Omental fat pad (tissue), 4 donors: ENCODE measurements around the gene NUP62. TPM values are rescaled to one million over a fixed set of nuclear protein-coding genes. Genes with fewer than 3 reads are reported as not detected.

ENCODE experiments used
- ATAC-seq: fragments of 150-250 bp; one replicate; pipeline ENCODE4 v1.9.1; 2016; ENCODE audit warnings: mild to moderate bottlenecking, moderate library complexity; ENCODE audit not compliant: low FRiP score
- DNase-seq: peaks from one replicate; pipeline ENCODE4 v3.0.0-alpha.2; 2019; ENCODE audit warnings: low spot score
- total RNA-seq, 4 donors: library from RNA; depleted of rRNA; stranded (reverse); fragments of >200 nt; gene quantifications; one replicate each; pipeline ENCODE4 v1.1.0, GENCODE V29; 2016
- TF ChIP-seq, protein P1 (sequence below), 3 donors: fragments of 450-650 bp; IDR thresholded peaks; one replicate each; pipeline ENCODE4 v1.5.1; 2016 to 2017; ENCODE audit warnings: antibody characterized with exemption in 3 of 3, mild to moderate bottlenecking in 3 of 3, moderate library complexity in 2 of 3

NUP62 gene
- total RNA-seq, 4 donors from 2014 or later, result 24.9 to 45.5 (median 30.6) TPM

DNA sequence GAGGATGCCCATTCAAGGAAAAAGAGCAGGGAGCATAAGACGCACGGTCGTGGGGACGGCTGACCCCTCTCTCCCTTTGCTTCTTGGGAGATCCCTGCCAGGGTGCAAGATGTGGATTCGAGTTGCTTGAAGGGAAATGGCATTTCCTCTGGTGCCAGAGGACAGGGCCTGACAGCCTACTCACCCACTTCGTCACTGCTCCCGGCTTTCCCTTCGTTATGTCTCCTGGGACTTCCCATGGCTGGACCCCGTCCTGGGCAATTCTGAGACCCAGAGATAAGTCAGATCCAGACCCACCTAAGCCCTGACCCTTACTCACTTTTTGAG lies 50.6 kb downstream of the NUP62 start:
- DNase-seq (no peak), ATAC-seq (no peak)
- TF ChIP-seq, protein P1, sequence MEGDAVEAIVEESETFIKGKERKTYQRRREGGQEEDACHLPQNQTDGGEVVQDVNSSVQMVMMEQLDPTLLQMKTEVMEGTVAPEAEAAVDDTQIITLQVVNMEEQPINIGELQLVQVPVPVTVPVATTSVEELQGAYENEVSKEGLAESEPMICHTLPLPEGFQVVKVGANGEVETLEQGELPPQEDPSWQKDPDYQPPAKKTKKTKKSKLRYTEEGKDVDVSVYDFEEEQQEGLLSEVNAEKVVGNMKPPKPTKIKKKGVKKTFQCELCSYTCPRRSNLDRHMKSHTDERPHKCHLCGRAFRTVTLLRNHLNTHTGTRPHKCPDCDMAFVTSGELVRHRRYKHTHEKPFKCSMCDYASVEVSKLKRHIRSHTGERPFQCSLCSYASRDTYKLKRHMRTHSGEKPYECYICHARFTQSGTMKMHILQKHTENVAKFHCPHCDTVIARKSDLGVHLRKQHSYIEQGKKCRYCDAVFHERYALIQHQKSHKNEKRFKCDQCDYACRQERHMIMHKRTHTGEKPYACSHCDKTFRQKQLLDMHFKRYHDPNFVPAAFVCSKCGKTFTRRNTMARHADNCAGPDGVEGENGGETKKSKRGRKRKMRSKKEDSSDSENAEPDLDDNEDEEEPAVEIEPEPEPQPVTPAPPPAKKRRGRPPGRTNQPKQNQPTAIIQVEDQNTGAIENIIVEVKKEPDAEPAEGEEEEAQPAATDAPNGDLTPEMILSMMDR (IDR thresholded peaks at IDR 0.05), result no peak

DNA sequence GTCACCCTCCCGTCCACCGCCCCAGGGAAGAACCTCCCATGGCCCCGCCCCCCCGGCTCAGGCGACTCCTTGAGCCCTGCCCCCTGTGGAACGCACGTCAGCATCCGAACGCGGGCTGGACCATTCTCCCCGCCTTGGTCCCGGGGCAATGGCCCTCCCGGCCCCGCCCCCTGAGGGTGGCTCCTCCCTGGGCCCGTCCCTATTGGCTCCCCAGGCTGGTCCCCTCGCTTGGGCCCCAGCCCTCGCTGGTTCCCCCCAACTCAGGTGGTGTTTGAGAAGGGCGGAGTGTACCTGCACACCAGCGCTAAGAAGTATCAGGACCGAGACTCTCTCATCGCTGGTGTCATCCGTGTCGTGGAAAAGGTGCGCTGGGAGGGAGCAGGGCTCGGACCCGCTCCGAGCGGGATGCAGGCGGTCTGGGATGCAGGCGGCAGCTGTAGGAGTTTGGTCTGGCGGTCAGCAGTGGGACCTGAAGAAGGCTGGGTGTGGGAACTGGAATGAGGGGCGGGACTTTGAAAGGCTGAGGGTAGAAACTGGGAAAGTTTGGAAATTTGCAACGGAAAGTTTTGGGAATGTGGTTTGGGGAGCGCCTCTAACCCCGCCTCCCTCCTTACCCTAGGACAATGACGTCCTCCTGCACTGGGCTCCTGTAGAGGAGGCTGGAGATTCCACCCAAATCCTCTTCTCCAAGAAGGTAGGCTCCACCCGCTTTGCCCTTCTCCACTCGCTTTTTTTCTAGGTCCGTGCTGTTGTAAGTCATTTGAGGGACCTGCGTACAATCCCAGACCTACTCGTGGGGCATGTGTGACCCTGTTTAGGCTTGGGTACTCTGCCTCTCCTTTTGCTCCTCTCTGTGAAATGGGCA lies 51.2 kb downstream of the NUP62 start:
- TF ChIP-seq, protein P1 (IDR thresholded peaks at IDR 0.05), result no peak
- peak; percentile 77 for ATAC-seq
- DNase-seq, result peak; percentile 95

- DNase-seq (peak; percentile 96), ATAC-seq (peak; percentile 87)
- TF ChIP-seq, protein P1 (IDR thresholded peaks at IDR 0.05), result no peak
Observed at GRCh38 chr19:49877020-49877878, 52.1 kb downstream of the NUP62 start, which contains the start of the genes AKT1S1 and TBC1D17. TSS of gene AKT1S1 (minus strand) at chr19:49877355. CDS start at chr19:49873295, 4,060 bp downstream. TSS of gene TBC1D17 (plus strand) at chr19:49877702. CDS start at chr19:49877724, 22 bp downstream.

DNA sequence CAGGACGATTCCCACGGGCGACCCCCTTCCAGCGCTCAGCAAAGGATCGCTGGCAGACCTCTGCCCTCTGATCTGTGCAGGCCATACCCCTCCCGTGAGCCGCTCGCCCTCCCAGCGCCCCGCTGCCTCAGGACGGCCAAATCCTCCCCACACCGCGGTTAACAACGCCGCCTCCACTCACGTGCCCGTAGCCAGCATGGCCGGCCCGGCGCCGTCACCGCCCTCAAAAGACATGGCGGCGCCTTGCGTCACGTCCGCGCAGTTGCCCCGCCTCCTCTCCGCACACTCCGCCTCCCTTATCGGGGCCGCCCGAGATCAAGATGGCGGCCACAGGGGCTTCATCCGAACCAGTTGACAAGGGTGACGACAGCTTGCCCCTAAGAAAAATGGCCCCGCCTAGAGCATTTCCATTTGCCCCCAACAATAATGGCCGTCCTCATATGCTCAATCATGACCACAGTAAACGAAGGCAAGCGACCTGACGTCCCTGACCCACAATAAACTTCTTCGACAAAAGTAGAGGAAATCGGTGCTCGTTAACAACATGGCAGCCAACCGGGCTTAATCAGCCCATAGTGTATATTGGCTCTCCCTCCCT lies 52.8 kb downstream of the NUP62 start:
- TF ChIP-seq, protein P1 (IDR thresholded peaks at IDR 0.05), result no peak
- peak; percentile 91 for DNase-seq
- peak; percentile 66 for ATAC-seq

DNA sequence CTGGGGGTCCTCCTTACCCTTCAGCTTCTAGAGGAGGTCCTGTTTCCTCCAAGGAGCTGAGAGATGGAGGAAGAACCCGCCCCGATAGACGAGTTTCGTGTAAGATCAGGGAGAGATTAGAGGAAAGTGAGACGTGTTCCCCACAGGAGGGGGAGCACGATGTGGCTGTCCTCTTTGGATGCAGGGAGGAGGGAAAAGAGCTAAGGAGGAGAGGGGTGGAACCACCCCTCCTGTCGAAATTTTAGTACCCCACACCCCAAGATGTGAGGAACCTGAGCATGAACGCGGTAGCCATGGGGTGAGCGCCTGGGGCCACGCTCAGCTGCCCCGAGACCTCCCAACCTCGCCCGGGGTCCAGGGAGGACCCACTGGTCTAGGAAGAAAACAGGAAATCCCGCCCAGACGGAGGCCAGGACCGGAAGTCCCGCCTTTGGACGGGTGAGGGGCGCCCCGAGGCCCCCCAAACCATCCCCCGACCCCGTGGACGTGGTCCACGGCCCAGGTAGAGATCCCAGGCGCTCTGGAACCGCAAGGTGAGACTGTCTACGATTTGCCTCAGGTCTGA lies 53.4 kb downstream of the NUP62 start:
- TF ChIP-seq, protein P1 (IDR thresholded peaks at IDR 0.05), result no peak
- ATAC-seq (no peak), DNase-seq (no peak)

- TF ChIP-seq, protein P1 (IDR thresholded peaks at IDR 0.05), result no peak
- no peak for ATAC-seq
- no peak for DNase-seq
Observed at GRCh38 chr19:49875177-49875576, 54.1 kb downstream of the NUP62 start.
